Adipose tissue (tissue), 3 donors: ENCODE data around the gene S100G. TPM values are rescaled to one million over a fixed set of nuclear protein-coding genes. Genes with fewer than 3 reads are reported as not detected.
"Not testable (repeated sequence)": the region's sequence is repeated elsewhere in the genome, so short reads cannot be mapped to it uniquely, and the experiment has no call there.

ENCODE experiments used
- H3K27ac ChIP-seq: one replicate; pipeline ENCODE4 v1.5.1; 2013; ENCODE audit warnings: low read depth, low read length
- WGBS, 3 donors: extraction: QIAGEN DNeasy Blood & Tissue Kit; methylation state at CpG; one replicate each; pipeline ENCODE4 v1.1.7; 2013; 5-methylcytosine and 5-hydroxymethylcytosine counted together
- polyA plus RNA-seq, 3 donors: library from polyadenylated mRNA; stranded (reverse); fragments of 200-250 nt; gene quantifications; one replicate each; pipeline ENCODE4 v1.2.3, GENCODE V29; 2013
- donor health status: healthy with polysubstance abuse.
- donor health status: Bipolar disorder and iron deficiency.
- donor health status: healthy.

The S100G gene
- polyA plus RNA-seq = under 1 TPM in 1 of 3 donors, not detected in 2; 0.41 TPM

DNA sequence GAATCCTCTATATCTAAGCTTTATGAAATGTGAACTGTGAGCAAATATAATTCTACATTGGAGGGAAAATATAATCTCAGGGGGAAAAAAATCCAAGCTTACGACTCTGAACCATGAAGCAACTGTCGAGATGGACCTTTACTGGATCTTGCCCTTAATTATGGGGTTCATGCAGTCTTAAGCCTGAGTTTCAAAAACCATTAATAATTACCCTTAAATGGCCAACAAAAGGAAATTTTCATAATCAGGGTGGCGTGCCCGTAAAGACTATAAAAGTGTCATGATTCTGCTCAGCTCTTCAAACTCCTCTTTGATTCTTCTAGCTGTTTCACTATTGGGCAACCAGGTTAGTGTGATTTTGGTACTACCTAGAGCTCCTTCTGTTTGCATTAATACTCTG, at the start of gene S100G:
TSS of gene S100G (plus strand) at position 301 of the 400 bp plus-strand sequence. CDS start 849 bp downstream, outside the sequence.
- 90 to 98% (median 90%) methylated on average over 4 of the region's 4 CpGs for WGBS, 3 donors
- no peak within 1 kb of the TSS for H3K27ac ChIP-seq

DNA sequence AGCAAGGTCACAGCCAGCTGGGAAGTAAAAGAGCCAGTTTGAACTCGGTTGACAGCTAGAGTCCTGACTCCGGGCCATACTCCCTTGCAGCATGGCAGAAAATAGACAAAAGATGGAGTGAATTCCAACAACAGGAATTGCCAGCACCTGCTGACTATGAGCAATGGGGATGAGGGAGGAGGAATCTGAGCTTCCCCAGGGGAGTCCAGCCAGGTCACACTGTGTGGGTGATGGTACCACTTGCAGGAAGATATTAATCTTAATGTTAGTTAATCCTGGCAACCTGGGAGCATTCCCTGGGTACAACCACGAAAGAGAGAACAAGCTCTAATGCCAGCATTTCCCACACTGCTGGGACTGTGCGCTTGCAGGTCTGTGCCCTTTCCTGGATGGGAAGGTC, 48.1 kb upstream of the S100G start:
- 77 to 82% (median 81%) methylated on average over 4 of the region's 4 CpGs for WGBS, 3 donors
- H3K27ac ChIP-seq = no peak overlapping the region

GRCh38 chrX:16603235-16603634, 46.7 kb upstream of the S100G start:
- WGBS, 3 donors = 92 to 97% (median 97%) methylated on average over 5 to 6 of the region's 6 CpGs
- not testable (repeated sequence) for H3K27ac ChIP-seq

DNA sequence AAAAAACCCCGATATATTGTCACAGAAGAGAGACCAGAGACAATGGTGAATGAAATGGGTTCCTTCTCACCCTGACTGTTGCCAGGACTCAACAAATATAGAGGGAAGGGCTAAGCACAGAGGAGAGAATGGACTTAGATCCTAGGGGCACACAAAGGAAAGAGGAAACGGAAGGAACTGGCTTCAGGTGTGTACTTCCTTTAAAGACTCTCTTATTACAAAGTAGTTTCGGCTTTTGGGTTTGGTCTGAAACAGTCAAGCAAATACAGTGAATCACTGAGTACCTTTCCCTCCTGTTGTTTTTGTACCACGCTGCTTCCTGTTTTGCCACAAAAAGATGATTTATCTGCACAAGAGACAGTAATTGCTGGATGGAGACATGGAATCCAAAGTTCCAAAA, 46.1 kb upstream of the S100G start:
- no peak overlapping the region for H3K27ac ChIP-seq
- WGBS, 3 donors = 63 to 85% (median 69%) methylated on average over 4 of the region's 4 CpGs

GRCh38 chrX:16604337-16604736, 45.6 kb upstream of the S100G start:
- H3K27ac ChIP-seq = no peak overlapping the region
- 59 to 86% (median 69%) methylated on average over 2 of the region's 2 CpGs for WGBS, 3 donors

DNA sequence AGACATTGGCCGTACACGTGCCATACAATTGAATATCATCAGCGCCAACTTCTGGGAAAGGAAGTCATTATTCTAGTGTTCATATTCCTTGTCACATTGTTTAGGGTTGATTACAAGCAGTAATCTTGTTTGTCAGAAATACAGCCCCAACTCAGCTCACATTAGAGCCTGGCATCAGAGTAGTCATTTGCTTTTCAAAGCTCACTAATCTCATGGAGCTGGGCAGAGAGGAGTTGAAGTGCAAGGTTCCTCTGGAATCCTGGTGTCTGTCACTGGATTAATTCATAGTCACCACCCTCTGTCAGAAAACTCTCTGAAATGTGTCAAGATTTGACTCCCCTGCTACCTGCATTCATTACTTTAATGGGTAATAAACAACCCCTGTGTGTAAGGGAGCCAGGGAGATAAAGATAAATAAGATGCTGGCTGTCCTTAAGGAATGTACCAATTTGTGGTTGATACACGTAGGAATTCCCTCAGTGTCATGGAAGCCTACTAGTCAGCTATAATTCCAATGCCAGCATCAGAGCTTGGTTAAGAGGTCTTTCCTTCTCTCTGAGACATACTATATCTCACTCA, 43.7 kb upstream of the S100G start:
- H3K27ac ChIP-seq = no peak overlapping the region
- WGBS, 3 donors = 84 to 97% (median 84%) methylated on average over 4 of the region's 4 CpGs

DNA sequence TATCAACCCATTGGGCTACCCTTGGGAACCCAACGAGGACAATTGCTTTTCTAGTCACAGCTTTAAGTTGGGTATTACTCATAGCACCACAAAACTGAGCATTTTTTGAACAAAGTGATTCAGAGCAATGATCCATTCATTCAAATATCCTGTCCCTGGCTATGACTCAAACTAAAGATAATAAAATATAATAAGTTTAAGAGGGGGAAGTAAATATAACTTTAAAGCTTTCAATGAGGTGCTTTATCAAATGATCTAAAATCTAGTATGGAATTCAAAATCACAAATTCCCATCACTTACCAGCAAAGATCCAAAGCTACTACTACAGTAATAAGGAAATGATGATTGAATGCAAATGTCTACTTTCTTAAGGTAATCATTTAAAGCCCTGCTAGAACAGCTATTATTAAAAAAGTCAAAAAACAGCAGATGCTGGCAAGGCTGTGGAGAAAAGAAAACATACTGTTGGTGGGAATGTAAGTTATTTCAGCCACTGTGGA, 39.8 kb upstream of the S100G start:
- 63 to 91% (median 69%) methylated on average over 1 of the region's 1 CpG for WGBS, 3 donors
- H3K27ac ChIP-seq = no peak overlapping the region

GRCh38 chrX:16610654-16611053, 39.3 kb upstream of the S100G start:
- 90 to 98% (median 94%) methylated on average over 3 of the region's 3 CpGs for WGBS, 3 donors
- not testable (repeated sequence) for H3K27ac ChIP-seq

GRCh38 chrX:16612257-16612897, 37.6 kb upstream of the S100G start:
- WGBS, 3 donors = 63 to 88% (median 85%) methylated on average over 6 of the region's 6 CpGs
- no peak overlapping the region for H3K27ac ChIP-seq

DNA sequence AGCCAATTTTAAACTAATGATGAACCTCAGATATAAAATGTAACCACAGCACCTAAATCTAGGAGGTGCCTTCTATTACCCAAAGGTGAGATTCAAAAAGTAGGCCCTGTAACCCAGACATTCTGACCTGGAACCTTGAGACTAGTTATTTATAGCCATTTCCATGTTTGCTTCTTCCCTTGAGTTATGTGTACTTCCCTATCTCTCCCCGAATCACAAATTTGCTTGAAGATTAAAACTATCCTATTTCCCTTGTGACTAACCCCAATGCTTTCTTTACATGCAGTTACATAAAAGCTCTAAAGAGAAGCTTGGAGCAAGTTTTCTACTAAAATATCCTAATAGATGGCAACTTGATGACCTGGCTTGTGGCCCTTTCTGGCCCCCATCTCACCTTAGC, 32.6 kb upstream of the S100G start:
- WGBS, 3 donors = 44 to 97% (median 97%) methylated on average over 1 of the region's 1 CpG
- H3K27ac ChIP-seq = no peak overlapping the region

GRCh38 chrX:16618422-16618821, 31.5 kb upstream of the S100G start:
- H3K27ac ChIP-seq = no peak overlapping the region
- 85 to 97% (median 94%) methylated on average over 1 of the region's 1 CpG for WGBS, 3 donors

DNA sequence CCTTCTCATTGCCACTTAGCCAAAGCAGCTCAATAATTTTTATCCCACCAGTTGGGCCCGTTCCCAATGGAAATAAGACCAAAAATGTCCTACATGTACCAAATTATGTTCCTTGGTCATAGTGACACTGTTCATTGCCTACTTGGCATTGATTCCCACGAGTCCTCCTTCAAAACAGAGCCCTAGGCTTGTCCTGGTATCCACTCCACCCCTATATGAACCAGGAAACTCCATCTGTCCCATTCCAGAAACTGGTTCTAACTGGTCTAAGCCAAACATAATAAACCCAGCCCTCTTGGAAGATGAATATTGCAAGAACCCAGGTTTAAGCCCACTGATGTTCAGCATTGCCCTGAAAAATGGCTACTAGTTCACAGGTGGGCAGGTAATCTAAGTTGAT, 30.9 kb upstream of the S100G start:
- H3K27ac ChIP-seq = no peak overlapping the region
- 79 to 100% (median 97%) methylated on average over 1 to 2 of the region's 2 CpGs for WGBS, 3 donors

- not testable (repeated sequence) for H3K27ac ChIP-seq
- WGBS, 3 donors = 78 to 81% (median 80%) methylated on average over 6 of the region's 6 CpGs
These were observed 21.4 kb upstream of the S100G start for GRCh38 chrX:16628511-16628910.

DNA sequence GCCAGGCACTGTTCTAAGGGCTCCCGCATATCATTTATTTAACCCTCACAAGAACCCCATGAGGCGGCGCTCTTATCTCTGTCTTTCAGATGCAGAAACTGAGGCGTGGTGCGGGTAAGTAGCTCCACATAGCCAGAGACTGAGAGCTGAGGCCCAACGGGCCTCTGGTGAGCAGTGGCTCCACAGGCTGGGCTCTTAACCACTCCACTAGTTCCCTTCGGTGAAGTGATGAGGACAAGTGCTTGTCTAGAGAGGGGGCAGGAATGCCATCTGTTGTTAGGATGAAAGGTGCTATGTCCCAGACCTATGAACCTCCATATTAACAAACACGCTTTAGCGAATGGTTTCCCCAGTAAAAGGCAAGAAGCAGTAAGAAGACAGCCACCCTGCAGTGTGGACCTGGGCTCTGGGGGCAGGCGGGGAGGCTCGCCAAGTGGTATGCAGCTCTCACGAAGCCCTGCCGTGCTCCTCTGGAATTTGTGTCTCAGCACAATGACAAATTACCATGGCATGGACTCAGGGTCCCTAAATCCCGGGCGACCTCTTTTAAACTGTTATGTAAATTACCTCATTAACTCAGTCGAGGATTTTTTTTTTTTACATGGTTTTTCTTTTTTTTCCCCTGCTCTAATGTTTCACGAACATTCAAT, 20.9 kb upstream of the S100G start:
- WGBS, 3 donors = 65 to 85% (median 72%) methylated on average over 14 to 17 of the region's 17 CpGs
- H3K27ac ChIP-seq = no peak overlapping the region

DNA sequence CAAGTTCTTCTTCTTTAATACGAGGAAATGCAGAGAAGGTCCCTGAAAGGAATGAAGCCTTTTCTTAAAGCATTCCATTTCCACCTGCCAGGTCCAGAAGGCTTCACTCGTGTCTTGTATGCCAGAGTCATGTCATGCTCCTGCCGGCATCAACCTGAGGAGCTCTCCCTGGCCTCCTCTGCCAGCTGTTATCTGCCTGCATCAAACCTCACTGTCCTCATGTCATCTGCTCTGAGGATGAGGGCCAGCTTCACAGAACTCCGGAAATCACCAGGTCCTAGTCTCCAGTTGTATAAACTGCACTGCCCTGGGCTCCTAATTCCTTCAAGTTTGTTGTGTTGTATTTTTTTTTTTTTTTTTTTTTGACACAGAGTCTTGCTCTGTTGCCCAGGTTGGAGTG, 20.0 kb upstream of the S100G start:
- no peak overlapping the region for H3K27ac ChIP-seq
- WGBS, 3 donors = 40 to 82% (median 71%) methylated on average over 4 of the region's 4 CpGs

DNA sequence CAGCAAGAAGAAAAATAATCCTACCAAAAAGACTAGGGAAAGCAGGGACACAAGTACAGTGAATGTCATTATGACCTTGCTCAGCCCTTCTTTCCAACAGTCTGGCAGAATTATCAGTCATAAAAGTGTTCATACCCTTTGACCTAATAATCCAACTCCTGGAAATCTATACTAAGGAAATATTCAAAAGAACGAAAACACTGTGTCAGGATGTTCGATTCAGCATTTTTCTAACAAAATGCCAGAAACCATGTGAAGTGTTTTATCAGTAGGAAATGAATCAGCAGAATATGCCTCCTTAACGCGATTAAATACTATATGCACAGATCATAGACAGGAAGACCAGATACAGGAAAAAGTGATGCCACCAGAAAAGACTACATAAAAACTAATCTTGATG, 16.2 kb upstream of the S100G start:
- no peak overlapping the region for H3K27ac ChIP-seq
- WGBS, 3 donors = 15 to 33% (median 17%) methylated on average over 4 of the region's 4 CpGs

- 92 to 94% (median 93%) methylated on average over 5 of the region's 5 CpGs for WGBS, 3 donors
These were observed 14.9 kb upstream of the S100G start for GRCh38 chrX:16635040-16635439.

DNA sequence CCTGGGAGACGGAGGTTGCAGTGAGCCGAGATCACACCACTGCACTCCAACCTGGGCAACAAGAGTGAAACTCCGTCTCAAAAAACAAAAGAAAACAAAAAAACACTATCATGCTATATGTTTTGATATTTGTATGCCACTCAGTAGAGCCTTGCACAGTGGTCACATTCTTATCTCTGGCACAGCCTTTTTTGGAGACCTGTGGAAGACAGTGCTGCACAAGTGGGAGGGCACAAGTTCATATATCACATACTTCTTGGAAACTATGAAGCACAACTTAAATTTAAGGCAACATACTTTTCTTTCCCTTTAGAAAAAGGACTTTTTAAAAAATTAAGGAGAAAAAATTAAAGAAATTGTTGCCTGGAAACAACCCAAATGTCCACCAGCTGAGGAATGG, 14.4 kb upstream of the S100G start:
- 96 to 100% (median 98%) methylated on average over 3 of the region's 3 CpGs for WGBS, 3 donors
- no peak overlapping the region for H3K27ac ChIP-seq

More at GRCh38 chrX:16635040-16635439, 14.9 kb upstream of the S100G start:
- no peak overlapping the region for H3K27ac ChIP-seq

DNA sequence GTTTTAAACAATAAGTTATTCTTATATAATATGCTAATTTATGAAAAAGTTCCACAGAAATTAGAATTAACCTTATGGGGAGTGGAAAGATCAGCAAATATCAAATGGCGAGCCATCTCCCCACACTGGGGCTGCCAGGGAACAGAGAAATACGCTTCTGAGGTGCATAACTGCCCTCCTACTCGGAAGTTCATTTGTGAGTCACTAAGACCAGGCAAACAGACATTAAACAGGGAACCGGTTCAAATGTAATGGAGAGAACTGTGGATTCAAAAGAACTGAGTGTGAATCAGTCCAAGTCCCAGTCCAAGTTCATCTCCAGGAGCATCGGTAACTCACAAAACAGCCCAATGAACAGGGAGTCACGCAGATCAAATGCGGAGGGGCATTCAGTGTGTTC, 11.4 kb upstream of the S100G start:
- H3K27ac ChIP-seq = no peak overlapping the region
- 90 to 99% (median 94%) methylated on average over 7 of the region's 7 CpGs for WGBS, 3 donors

DNA sequence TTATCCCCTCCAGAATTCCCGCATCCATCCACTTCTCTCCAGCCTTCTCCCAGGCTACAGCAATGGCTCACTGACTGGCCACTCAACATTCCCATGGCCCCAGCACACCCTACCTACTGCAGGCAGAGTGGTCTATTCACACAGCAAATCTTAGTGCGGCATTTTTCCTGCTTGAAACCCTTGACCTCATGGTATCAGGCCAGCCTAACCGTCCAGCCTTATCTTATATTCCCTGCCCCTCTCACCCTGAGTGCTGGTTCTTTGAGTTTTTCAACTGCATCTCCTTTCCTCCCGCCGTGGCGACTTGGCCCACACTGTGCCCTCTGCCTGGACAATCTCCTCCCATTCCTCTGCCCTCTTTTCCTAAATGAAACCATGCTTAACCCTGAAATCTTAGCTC, 10.0 kb upstream of the S100G start:
- no peak overlapping the region for H3K27ac ChIP-seq
- 91 to 100% (median 96%) methylated on average over 4 to 6 of the region's 6 CpGs for WGBS, 3 donors
